Measurements from ENCODE around the gene PFKP.

DNA sequence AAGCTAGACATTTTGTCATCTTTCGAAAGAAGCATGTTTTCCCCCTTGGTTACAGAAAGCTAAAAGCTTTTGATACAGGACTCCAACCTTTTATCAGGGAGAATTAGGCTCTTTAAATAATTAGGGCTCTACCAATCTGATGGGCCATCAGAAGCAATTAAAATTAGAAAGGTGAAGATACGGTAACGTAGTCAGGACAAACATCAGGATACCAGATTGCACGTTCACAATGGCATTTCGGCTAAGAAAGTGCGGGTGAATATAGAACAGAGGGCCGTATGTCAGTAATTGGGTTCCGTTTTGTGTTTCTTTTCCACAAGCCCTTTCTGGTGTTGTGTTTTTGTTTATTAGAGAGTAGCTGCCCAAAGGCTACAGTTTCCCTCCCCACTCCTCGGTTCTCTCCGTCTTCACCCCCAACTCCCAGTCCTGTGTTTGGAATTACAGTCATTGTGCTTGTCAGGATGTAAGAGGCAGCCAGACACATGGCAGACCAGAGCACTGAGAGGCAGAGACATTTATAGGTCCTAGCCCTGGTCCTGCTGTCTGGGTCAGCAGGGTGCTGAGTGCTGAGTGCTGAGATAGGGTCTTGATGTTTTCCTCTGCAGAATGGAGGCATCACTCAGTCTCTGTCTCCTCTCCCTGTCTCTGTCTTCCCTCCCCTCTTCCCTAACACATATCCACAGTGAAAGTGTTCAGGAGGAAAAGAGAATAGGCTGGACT, 5.5 kb downstream of the PFKP start:
- no peak for TF ChIP-seq POLR2A (IDR thresholded peaks at IDR 0.05; ENCODE audit: low read depth)
- TF ChIP-seq, protein P1, sequence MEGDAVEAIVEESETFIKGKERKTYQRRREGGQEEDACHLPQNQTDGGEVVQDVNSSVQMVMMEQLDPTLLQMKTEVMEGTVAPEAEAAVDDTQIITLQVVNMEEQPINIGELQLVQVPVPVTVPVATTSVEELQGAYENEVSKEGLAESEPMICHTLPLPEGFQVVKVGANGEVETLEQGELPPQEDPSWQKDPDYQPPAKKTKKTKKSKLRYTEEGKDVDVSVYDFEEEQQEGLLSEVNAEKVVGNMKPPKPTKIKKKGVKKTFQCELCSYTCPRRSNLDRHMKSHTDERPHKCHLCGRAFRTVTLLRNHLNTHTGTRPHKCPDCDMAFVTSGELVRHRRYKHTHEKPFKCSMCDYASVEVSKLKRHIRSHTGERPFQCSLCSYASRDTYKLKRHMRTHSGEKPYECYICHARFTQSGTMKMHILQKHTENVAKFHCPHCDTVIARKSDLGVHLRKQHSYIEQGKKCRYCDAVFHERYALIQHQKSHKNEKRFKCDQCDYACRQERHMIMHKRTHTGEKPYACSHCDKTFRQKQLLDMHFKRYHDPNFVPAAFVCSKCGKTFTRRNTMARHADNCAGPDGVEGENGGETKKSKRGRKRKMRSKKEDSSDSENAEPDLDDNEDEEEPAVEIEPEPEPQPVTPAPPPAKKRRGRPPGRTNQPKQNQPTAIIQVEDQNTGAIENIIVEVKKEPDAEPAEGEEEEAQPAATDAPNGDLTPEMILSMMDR (IDR thresholded peaks at IDR 0.05) = no peak

Measured in esophagus muscularis mucosa (tissue), 3 donors.